HEK293T (cell line): Measurements from ENCODE around the gene ERO1B.

Experiments used
- CTCF ChIA-PET: fragments of 350-600 bp; formaldehyde crosslinking; extraction: SDS; loops from one replicate; lab custom pipeline; 2021; ENCODE audit warnings: antibody characterized with exemption, inconsistent platforms; lab: Yijun Ruan, JAX
- POLR2A ChIA-PET: fragments of 350-600 bp; formaldehyde crosslinking; extraction: SDS; loops from one replicate; lab custom pipeline; 2020; ENCODE audit warnings: antibody characterized with exemption, inconsistent platforms; lab: Yijun Ruan, JAX
- DNase-seq: peaks from one replicate; pipeline ENCODE4 v3.0.0; 2012; ENCODE audit warnings: mixed read lengths; ENCODE audit errors: extremely low spot score
- ARNT ChIP-seq: fragments of 450-650 bp; IDR thresholded peaks from 2 replicates; pipeline ENCODE4 v1.6.1; 2017; ENCODE audit warnings: mild to moderate bottlenecking
- BHLHE40 ChIP-seq: fragments of 450-650 bp; IDR thresholded peaks from 2 replicates; pipeline ENCODE4 v1.6.1; 2016; ENCODE audit warnings: mild to moderate bottlenecking, moderate library complexity, borderline replicate concordance
- CTBP1 ChIP-seq: fragments of 450-650 bp; IDR thresholded peaks from 2 replicates; pipeline ENCODE4 v1.6.1; 2016; ENCODE audit warnings: borderline replicate concordance
- ELF4 ChIP-seq: fragments of 450-650 bp; IDR thresholded peaks from 2 replicates; pipeline ENCODE4 v1.6.1; 2017; ENCODE audit warnings: antibody characterized with exemption
- FOXA1 ChIP-seq: fragments of 450-650 bp; IDR thresholded peaks from 2 replicates; pipeline ENCODE4 v1.6.1; 2016; ENCODE audit warnings: mild to moderate bottlenecking
- FOXK2 ChIP-seq: fragments of 450-650 bp; IDR thresholded peaks from 2 replicates; pipeline ENCODE4 v1.6.1; 2016; ENCODE audit warnings: mild to moderate bottlenecking
- FOXM1 ChIP-seq: fragments of 450-650 bp; IDR thresholded peaks from 2 replicates; pipeline ENCODE4 v1.6.1; 2017; ENCODE audit warnings: mild to moderate bottlenecking, borderline replicate concordance
- HDGF ChIP-seq: fragments of 450-650 bp; IDR thresholded peaks from 2 replicates; pipeline ENCODE4 v1.6.1; 2017; ENCODE audit warnings: antibody characterized with exemption, borderline replicate concordance
- L3MBTL2 ChIP-seq: fragments of 450-650 bp; conservative IDR thresholded peaks from 2 replicates; pipeline ENCODE4 v1.6.1; 2016; ENCODE audit warnings: mild to moderate bottlenecking
- LEF1 ChIP-seq: fragments of 450-650 bp; IDR thresholded peaks from 2 replicates; pipeline ENCODE4 v1.6.1; 2017; ENCODE audit warnings: mild to moderate bottlenecking, borderline replicate concordance
- NFRKB ChIP-seq: fragments of 450-650 bp; IDR thresholded peaks from 2 replicates; pipeline ENCODE4 v1.6.1; 2016; ENCODE audit warnings: mild to moderate bottlenecking, moderate library complexity
- PKNOX1 ChIP-seq: fragments of 450-650 bp; IDR thresholded peaks from 2 replicates; pipeline ENCODE4 v1.6.1; 2016
- SP1 ChIP-seq: fragments of 450-650 bp; IDR thresholded peaks from 2 replicates; pipeline ENCODE4 v1.6.1; 2017
- SUZ12 ChIP-seq: fragments of 450-650 bp; IDR thresholded peaks from 2 replicates; pipeline ENCODE4 v1.6.1; 2016; ENCODE audit warnings: mild to moderate bottlenecking
- TARDBP ChIP-seq: fragments of 450-650 bp; IDR thresholded peaks from 2 replicates; pipeline ENCODE4 v1.6.1; 2016
- ZNF384 ChIP-seq: fragments of 450-650 bp; IDR thresholded peaks from 2 replicates; pipeline ENCODE4 v1.6.1; 2016

ERO1B gene

GRCh38 chr1:236289492-236290131, 7.9 kb upstream of the ERO1B start:
- TF ChIP-seq ZNF384, result no peak
- TF ChIP-seq NFRKB, result no peak
- TF ChIP-seq ELF4, result no peak
- no peak for TF ChIP-seq FOXM1
- no peak for TF ChIP-seq CTBP1
- no peak for TF ChIP-seq LEF1
- no peak for TF ChIP-seq BHLHE40
- TF ChIP-seq FOXA1, result no peak
- TF ChIP-seq HDGF, result no peak
- TF ChIP-seq L3MBTL2, result no peak
- no peak for TF ChIP-seq SUZ12
- TF ChIP-seq ARNT, result no peak
- TF ChIP-seq PKNOX1, result no peak
- no peak for TF ChIP-seq FOXK2
- no peak for TF ChIP-seq TARDBP
- no peak for TF ChIP-seq SP1
- CTCF ChIA-PET, result interaction anchor here (0.6 to 0.7 kb wide), 2 partner anchors 8 to 853 kb away, joined by 7 to 8 read pairs; no protein-coding TSS in a partner anchor
- POLR2A ChIA-PET, result no interaction called here
- DNase-seq, result no peak

GRCh38 chr1:236288620-236288976, 6.8 kb upstream of the ERO1B start:
- DNase-seq, result no peak
- no peak for TF ChIP-seq ARNT
- no peak for TF ChIP-seq LEF1
- no peak for TF ChIP-seq SUZ12
- POLR2A ChIA-PET, result interaction anchor here (1.0 kb wide), 1 partner anchor 8 kb away, joined by 3 read pairs; no protein-coding TSS in a partner anchor
- CTCF ChIA-PET, result no interaction called here

- CTCF ChIA-PET, result no interaction called here
- POLR2A ChIA-PET, result interaction anchor here (1.0 kb wide), 1 partner anchor 9 kb away, joined by 3 read pairs; no protein-coding TSS in a partner anchor
- peak; percentile 66 for DNase-seq
- no peak for TF ChIP-seq FOXA1
- TF ChIP-seq CTBP1, result no peak
Observed at GRCh38 chr1:236287757-236288619, 6.2 kb upstream of the ERO1B start.

- ChIA-PET POLR2A (interaction anchor here (1.2 kb wide), 1 partner anchor 17 kb away, joined by 4 read pairs; no protein-coding TSS in a partner anchor), CTCF (no interaction called here)
- no peak for DNase-seq
- TF ChIP-seq ZNF384, result no peak
- no peak for TF ChIP-seq FOXA1
- no peak for TF ChIP-seq NFRKB
- no peak for TF ChIP-seq FOXK2
- no peak for TF ChIP-seq TARDBP
- TF ChIP-seq FOXM1, result no peak
- TF ChIP-seq CTBP1, result no peak
- TF ChIP-seq LEF1, result no peak
- TF ChIP-seq BHLHE40, result no peak
- no peak for TF ChIP-seq SUZ12
- no peak for TF ChIP-seq PKNOX1
- no peak for TF ChIP-seq L3MBTL2
- TF ChIP-seq SP1, result no peak
- TF ChIP-seq ELF4, result no peak
- no peak for TF ChIP-seq HDGF
- TF ChIP-seq ARNT, result no peak
Observed at GRCh38 chr1:236287356-236287755, 5.6 kb upstream of the ERO1B start.

- ChIA-PET CTCF (interaction anchor here (0.6 kb wide), 1 partner anchor 40 kb away, joined by 4 read pairs; no protein-coding TSS in a partner anchor), POLR2A (interaction anchor here (1.0 kb wide), 1 partner anchor 14 kb away, joined by 4 read pairs; no protein-coding TSS in a partner anchor)
- TF ChIP-seq ZNF384 (no peak), LEF1 (no peak), SP1 (no peak), FOXA1 (no peak), ELF4 (no peak), FOXM1 (no peak), NFRKB (no peak), CTBP1 (no peak), BHLHE40 (no peak), SUZ12 (no peak), FOXK2 (no peak), HDGF (no peak), TARDBP (no peak), L3MBTL2 (no peak), ARNT (no peak), PKNOX1 (no peak)
- no peak for DNase-seq
Observed at GRCh38 chr1:236284291-236284721, 2.5 kb upstream of the ERO1B start.

- ChIA-PET POLR2A (interaction anchor here (0.6 to 2.0 kb wide), 4 partner anchors 22 to 417 kb away, joined by 3 to 8 read pairs (median 4); no protein-coding TSS in a partner anchor), CTCF (no interaction called here)
- DNase-seq, result no peak
- TF ChIP-seq ELF4 (no peak), FOXK2 (no peak), ARNT (no peak), PKNOX1 (no peak), SUZ12 (no peak), L3MBTL2 (no peak), NFRKB (no peak), ZNF384 (no peak), LEF1 (no peak), CTBP1 (no peak), TARDBP (no peak), BHLHE40 (no peak), FOXM1 (no peak), FOXA1 (no peak), HDGF (no peak), SP1 (no peak)
Observed at GRCh38 chr1:236282719-236283118, 961 bp upstream of the ERO1B start.
